K562 (cell line): ENCODE data around the gene KATNAL1. TPM values are rescaled to one million over a fixed set of nuclear protein-coding genes. Genes with fewer than 3 reads are reported as not detected.
A peak's percentile ranks its signal among the peaks of the same experiment; 100 is the strongest.

Experiments
- ATAC-seq: fragments of 200-7000 bp; cut with Tn5 transposase; 3 replicates; pipeline ENCODE4 v1.9.1; 2020; ENCODE audit warnings: moderate library complexity
- BruUV-seq: library from RNA; stranded (reverse); fragments of 400-500 nt; replicated peaks from 2 replicates; lab custom pipeline; 2021; lab: Mats Ljungman, UMichigan
- CTCF ChIA-PET: fragments of 300-600 bp; formaldehyde crosslinking; extraction: SDS; loops from one replicate; lab custom pipeline; 2021; ENCODE audit warnings: low intra/inter-chr PET ratio; lab: Yijun Ruan, JAX
- POLR2A ChIA-PET: fragments of 300-600, 350-650 bp; sonication (Branson Sonifier 250); formaldehyde crosslinking; extraction: SDS; loops from one replicate; lab custom pipeline; 2021; ENCODE audit warnings: antibody characterized with exemption, inconsistent platforms; lab: Yijun Ruan, JAX
- DNase-seq, 4 experiments: peaks; one replicate each; pipeline versions ENCODE4 v3.0.0 to v3.0.0-alpha.2; 2011 to 2018; ENCODE audit warnings: low spot score in 3 of 4, mixed read lengths in 3 of 4; ENCODE audit errors: extremely low read depth in 1 of 4
- FAIRE-seq: peaks from 2 replicates; lab custom pipeline; 2011; peaks lifted over from hg19 to GRCh38; lab: Jason Lieb, UNC
- H2AFZ ChIP-seq: 2 replicates; pipeline ENCODE4 v1.6.0; 2011; ENCODE audit warnings: low read depth, low read length, control low read depth, inconsistent platforms
- H3K27ac ChIP-seq: fragments of 200-600 bp; 3 replicates; pipeline ENCODE4 v1.8.0; 2011; ENCODE audit warnings: low read depth, mild to moderate bottlenecking, control low read depth, inconsistent platforms, low read length, moderate library complexity, mixed read lengths; ENCODE audit errors: extremely low read depth
- H3K27me3 ChIP-seq, 2 experiments: fragments of 300-600 bp in 1 of 2; 2 replicates in 1 of 2; 3 replicates in 1 of 2; pipeline versions ENCODE4 v1.6.0 to v1.8.0; 2011; ENCODE audit warnings: inconsistent platforms in 2 of 2, low read length in 2 of 2, mild to moderate bottlenecking in 1 of 2, mixed read lengths in 1 of 2, moderate library complexity in 1 of 2; ENCODE audit not compliant: control insufficient read depth in 2 of 2, insufficient read depth in 2 of 2
- H3K36me3 ChIP-seq: fragments of 300-600 bp; 3 replicates; pipeline ENCODE4 v1.8.0; 2011; ENCODE audit warnings: mild to moderate bottlenecking, low read length, inconsistent platforms; ENCODE audit not compliant: control insufficient read depth, insufficient read depth
- H3K4me1 ChIP-seq, 2 experiments: fragments of 200-600 bp in 1 of 2; replicated peaks in 1 of 2; 2 replicates in 1 of 2; 3 replicates in 1 of 2; pipeline versions ENCODE4 v1.5.1 to v1.8.0; 2011; ENCODE audit warnings: inconsistent platforms in 2 of 2, low read length in 2 of 2, mild to moderate bottlenecking in 1 of 2, mixed read lengths in 1 of 2, moderate library complexity in 1 of 2; ENCODE audit not compliant: control insufficient read depth in 2 of 2, insufficient read depth in 2 of 2
- H3K4me2 ChIP-seq: 2 replicates; pipeline ENCODE4 v1.6.1; 2011; ENCODE audit warnings: low read length, control low read depth, inconsistent platforms, mixed read lengths; ENCODE audit not compliant: insufficient read depth
- H3K4me3 ChIP-seq: fragments of 200-600 bp; sonication (generic), shearing (Covaris generic); 2 replicates; pipeline ENCODE4 v1.5.1; 2016; ENCODE audit warnings: control low read depth, inconsistent platforms
- H3K79me2 ChIP-seq: fragments of 200-600 bp; 3 replicates; pipeline ENCODE4 v1.8.0; 2011; ENCODE audit warnings: low read length, inconsistent platforms; ENCODE audit not compliant: control insufficient read depth, insufficient read depth
- H3K9ac ChIP-seq, 2 experiments: 2 replicates each; pipeline versions ENCODE4 v1.6.0 to v1.6.1; 2011; ENCODE audit warnings: low read depth in 2 of 2, low read length in 2 of 2, control low read depth in 1 of 2, inconsistent platforms in 1 of 2, mild to moderate bottlenecking in 1 of 2, mixed read lengths in 1 of 2; ENCODE audit not compliant: insufficient read depth in 1 of 2
- H3K9me1 ChIP-seq: one replicate; pipeline ENCODE4 v1.6.0; 2011; ENCODE audit warnings: inconsistent platforms, mild to moderate bottlenecking, low read length, moderate library complexity; ENCODE audit not compliant: control insufficient read depth, insufficient read depth
- H3K9me3 ChIP-seq: replicated peaks from 2 replicates; pipeline ENCODE4 v1.5.1; 2011; ENCODE audit warnings: low read depth, low read length, inconsistent platforms; ENCODE audit not compliant: control insufficient read depth, insufficient read depth
- H4K20me1 ChIP-seq: replicated peaks from 2 replicates; pipeline ENCODE4 v1.6.1; 2011; ENCODE audit warnings: low read length, inconsistent platforms, mixed read lengths; ENCODE audit not compliant: control insufficient read depth, insufficient read depth
- BRD4 ChIP-seq: fragments of 200-600 bp; sonication (generic); IDR thresholded peaks from 2 replicates; pipeline ENCODE4 v1.6.1; 2017; ENCODE audit warnings: inconsistent platforms
- CAMTA2 ChIP-seq: fragments of 250-450 bp; sonication (Bioruptor Pico); conservative IDR thresholded peaks from 2 replicates; pipeline ENCODE4 v1.5.1; 2022
- DNMT1 ChIP-seq: fragments of 450-650 bp; IDR thresholded peaks from 2 replicates; pipeline ENCODE4 v1.6.1; 2016; ENCODE audit warnings: antibody characterized with exemption, mild to moderate bottlenecking
- EHMT2 ChIP-seq: fragments of 450-650 bp; IDR thresholded peaks from 2 replicates; pipeline ENCODE4 v1.6.1; 2018; ENCODE audit warnings: antibody characterized with exemption
- FOXP1 ChIP-seq: sonication (generic); formaldehyde crosslinking; IDR thresholded peaks from 2 replicates; pipeline ENCODE4 v1.8.0; 2022; ENCODE audit warnings: mild to moderate bottlenecking, missing genetic modification reagents
- HNRNPL ChIP-seq: fragments of 200-400 bp; formaldehyde crosslinking; IDR thresholded peaks from 2 replicates; pipeline ENCODE4 v1.6.1; 2017; ENCODE audit warnings: low read depth, mild to moderate bottlenecking, low read length
- POLR2B ChIP-seq: fragments of 450-650 bp; IDR thresholded peaks from 2 replicates; pipeline ENCODE4 v1.6.1; 2018; ENCODE audit warnings: low read depth; ENCODE audit not compliant: partially characterized antibody
- PRMT5 ChIP-seq: sonication (generic); formaldehyde crosslinking; IDR thresholded peaks from 2 replicates; pipeline ENCODE4 v1.5.0; 2020; ENCODE audit warnings: missing genetic modification reagents
- RBM25 ChIP-seq: fragments of 200-400 bp; formaldehyde crosslinking; IDR thresholded peaks from 2 replicates; pipeline ENCODE4 v1.6.1; 2018; ENCODE audit warnings: low read length, low read depth, moderate library complexity; ENCODE audit not compliant: severe bottlenecking
- RHOXF2B ChIP-seq: fragments of 250-450 bp; sonication (Bioruptor Pico); conservative IDR thresholded peaks from 2 replicates; pipeline ENCODE4 v1.5.1; 2021
- TAF9B ChIP-seq: fragments of 450-650 bp; IDR thresholded peaks from 2 replicates; pipeline ENCODE4 v1.6.1; 2018; ENCODE audit warnings: mild to moderate bottlenecking; ENCODE audit not compliant: partially characterized antibody
- USF1 ChIP-seq: sonication (generic); formaldehyde crosslinking; IDR thresholded peaks from 2 replicates; pipeline ENCODE4 v1.9.0; 2022; ENCODE audit warnings: mild to moderate bottlenecking, missing genetic modification reagents
- WHSC1 ChIP-seq: IDR thresholded peaks from one replicate; pipeline ENCODE4 v1.6.1; 2012; ENCODE audit warnings: low read length, control low read depth, inconsistent platforms
- ZC3H11A ChIP-seq: IDR thresholded peaks from 2 replicates; pipeline ENCODE4 v1.6.1; 2012; ENCODE audit warnings: low read depth, low read length, improper control_type of control experiment
- ZC3H4 ChIP-seq: sonication (generic); formaldehyde crosslinking; IDR thresholded peaks from 2 replicates; pipeline ENCODE4 v1.9.0; 2021; ENCODE audit warnings: missing genetic modification reagents, borderline replicate concordance
- ZNF143 ChIP-seq: sonication (generic); formaldehyde crosslinking; IDR thresholded peaks from 2 replicates; pipeline ENCODE4 v1.9.0; 2022; ENCODE audit warnings: mild to moderate bottlenecking, missing genetic modification reagents
- ZNF551 ChIP-seq: fragments of 250-450 bp; sonication (Bioruptor Pico); IDR thresholded peaks from 2 replicates; pipeline ENCODE4 v1.5.0; 2021; ENCODE audit warnings: mild to moderate bottlenecking, moderate library complexity
- ZNF655 ChIP-seq: fragments of 250-450 bp; sonication (Bioruptor Pico); IDR thresholded peaks from 2 replicates; pipeline ENCODE4 v1.5.0; 2021
- WGBS: fragments of 100-300 bp; shearing (Covaris generic); methylation state at CpG from one replicate; pipeline ENCODE4 v1.1.6; 2016; ENCODE audit warnings: low coverage, mixed read lengths; ENCODE audit not compliant: insufficient coverage; ENCODE audit errors: missing lambda C conversion rate; 5-methylcytosine and 5-hydroxymethylcytosine counted together
- in situ Hi-C: fragments of 300-500 bp; cut with MboI; formaldehyde crosslinking; loops from 4 replicates; pipeline ENCODE4 v1.15.0; 2018; ENCODE audit warnings: inconsistent platforms, mixed read lengths
- intact Hi-C: fragments of 100-400 bp; cut with micrococcal nuclease; formaldehyde crosslinking; loops from 2 replicates; pipeline ENCODE4 v1.14.2; 2022
- polyA plus RNA-seq, 8 experiments: library from polyadenylated mRNA; depleted of rRNA in 4 of 8; stranded (reverse) in 5 of 8; unstranded in 3 of 8; fragments of >200 nt; fragmentation: Nextera tagmentation in 2 of 8; fragmentation: Illumina TruSeq in 1 of 8; extraction: Ambion mirVana in 2 of 8; extraction: Trizol in 1 of 8; gene quantifications; 2 replicates each; pipeline versions ENCODE4 v1.2.1 to v1.2.3, GENCODE V29; 2011 to 2014; ENCODE audit warnings: inconsistent platforms in 1 of 8, missing spikeins in 1 of 8
- total RNA-seq, 7 experiments: library from RNA; depleted of rRNA in 6 of 7; stranded (reverse); fragments of >200 nt in 6 of 7; fragmentation: Illumina TruSeq in 2 of 7; extraction: Trizol in 2 of 7; gene quantifications; 2 replicates each; pipeline versions ENCODE4 v1.2.1 to v1.2.3, GENCODE V29; 2011 to 2021; ENCODE audit warnings: low replicate concordance in 1 of 7

KATNAL1 gene
- total and polyA plus RNA-seq, 9 of the 15 experiments (the other 6 are each of a cell fraction or from before 2014, with no cell fraction given): 2.5 to 8.2 (median 5.5) TPM

GRCh38 chr13:30255696-30256095 lies 51.7 kb downstream of the KATNAL1 start (continued):
- TF ChIP-seq USF1 (CRISPR knock-in tag): no peak
- TF ChIP-seq ZNF655: no peak
- TF ChIP-seq WHSC1: no peak
- TF ChIP-seq POLR2B: no peak
- no peak for TF ChIP-seq PRMT5 (CRISPR knock-in tag)
- TF ChIP-seq ZC3H11A: no peak
- TF ChIP-seq, all 486 proteins: peak for 0

- CTCF ChIA-PET: no interaction called here
- H3K4me1 ChIP-seq: no peaks in the 10 kb centered on the region; a peak in 2 of 5 replicates
- peaks cover 9% of the 10 kb centered on the region; the same call in 2 of the 3 replicates for H3K79me2 ChIP-seq
- H3K9me1 ChIP-seq: no peaks in the 10 kb centered on the region
- in situ Hi-C loops (no loop called here), intact Hi-C loops (no loop called here)
- POLR2A ChIA-PET: no interaction called here
- H4K20me1 ChIP-seq: no peaks in the 10 kb centered on the region
- BruUV-seq: no TSS peak
- peak; percentile 6 for FAIRE-seq
- no peak overlapping the region for H3K27ac ChIP-seq
- no peak for DNase-seq
- H2AFZ ChIP-seq: no peak overlapping the region
- H3K9ac ChIP-seq: no peak overlapping the region
- ATAC-seq: no peak
- WGBS: 79% methylated on average over 6 of the region's 7 CpGs
- no peaks in the 10 kb centered on the region for H3K9me3 ChIP-seq
- H3K4me3 ChIP-seq: no peak overlapping the region
- peaks cover 9% of the 10 kb centered on the region; the same call in 2 of the 3 replicates for H3K36me3 ChIP-seq
- H3K4me2 ChIP-seq: no peak overlapping the region
- no peak for TF ChIP-seq CAMTA2 (CRISPR knock-in tag)
- no peak for TF ChIP-seq ZNF551 (CRISPR knock-in tag)
- no peak for TF ChIP-seq ZNF143
- no peak for TF ChIP-seq TAF9B
- no peak for TF ChIP-seq FOXP1 (CRISPR knock-in tag)
- TF ChIP-seq EHMT2: no peak
- no peak for TF ChIP-seq DNMT1
- TF ChIP-seq RHOXF2B (CRISPR knock-in tag): no peak
- no peak for TF ChIP-seq ZC3H4 (CRISPR knock-in tag)
- no peak for TF ChIP-seq BRD4
- TF ChIP-seq HNRNPL: no peak
- TF ChIP-seq RBM25: no peak
- H3K27me3 ChIP-seq: no peaks in the 10 kb centered on the region
These were observed 53.5 kb downstream of the KATNAL1 start for GRCh38 chr13:30253830-30254229.
